ELF-1 (cell line): ENCODE data around the gene DDX27.
"Not testable (repeated sequence)": the region's sequence is repeated elsewhere in the genome, so short reads cannot be mapped to it uniquely, and the experiment has no call there.

Experiments used
- DNase-seq: peaks from one replicate; pipeline ENCODE4 v3.0.0-alpha.2; 2016; ENCODE audit warnings: low read depth, low spot score

DDX27 gene

GRCh38 chr20:49219091-49219923, at the start of gene DDX27:
Gene DDX27, plus strand, starts transcription at chr20:49219416. Its CDS starts 33 bp downstream, at chr20:49219449.
- peak; percentile 99 for DNase-seq

GRCh38 chr20:49169547-49169946, 49.7 kb upstream of the DDX27 start:
- DNase-seq: no peak

- DNase-seq: no peak
Observed at GRCh38 chr20:49170714-49171113, 48.5 kb upstream of the DDX27 start.

GRCh38 chr20:49171909-49172308, 47.3 kb upstream of the DDX27 start:
- DNase-seq: no peak

- DNase-seq: no peak
Observed at GRCh38 chr20:49172413-49172812, 46.8 kb upstream of the DDX27 start.

- no peak for DNase-seq
Observed at GRCh38 chr20:49174183-49174582, 45.0 kb upstream of the DDX27 start.

GRCh38 chr20:49179368-49180277, 39.6 kb upstream of the DDX27 start:
- no peak for DNase-seq

- no peak for DNase-seq
Observed at GRCh38 chr20:49181265-49181877, 37.8 kb upstream of the DDX27 start.

- no peak for DNase-seq
Observed at GRCh38 chr20:49183444-49183843, 35.8 kb upstream of the DDX27 start.

GRCh38 chr20:49184084-49184501, 35.1 kb upstream of the DDX27 start:
- DNase-seq: not testable (repeated sequence)

- no peak for DNase-seq
Observed at GRCh38 chr20:49184691-49185070, 34.5 kb upstream of the DDX27 start.

GRCh38 chr20:49185071-49185761, 34.0 kb upstream of the DDX27 start:
- no peak for DNase-seq

GRCh38 chr20:49186535-49187329, 32.5 kb upstream of the DDX27 start:
- peak; percentile 37 for DNase-seq

GRCh38 chr20:49187330-49187850, 31.8 kb upstream of the DDX27 start:
- DNase-seq: no peak

- peak; percentile 95 for DNase-seq
Observed at GRCh38 chr20:49187851-49188641, 31.2 kb upstream of the DDX27 start, which contains the start of gene STAU1. Gene STAU1, minus strand, starts transcription at chr20:49188334. Its CDS starts 22,133 bp downstream, at chr20:49166201.

GRCh38 chr20:49192944-49193518, 26.2 kb upstream of the DDX27 start:
- not testable (repeated sequence) for DNase-seq

- no peak for DNase-seq
Observed at GRCh38 chr20:49199729-49200293, 19.4 kb upstream of the DDX27 start.

- DNase-seq: no peak
Observed at GRCh38 chr20:49203011-49203410, 16.2 kb upstream of the DDX27 start.

- DNase-seq: no peak
Observed at GRCh38 chr20:49203746-49204145, 15.5 kb upstream of the DDX27 start.
